ENCODE data around the gene MBD2.

DNA sequence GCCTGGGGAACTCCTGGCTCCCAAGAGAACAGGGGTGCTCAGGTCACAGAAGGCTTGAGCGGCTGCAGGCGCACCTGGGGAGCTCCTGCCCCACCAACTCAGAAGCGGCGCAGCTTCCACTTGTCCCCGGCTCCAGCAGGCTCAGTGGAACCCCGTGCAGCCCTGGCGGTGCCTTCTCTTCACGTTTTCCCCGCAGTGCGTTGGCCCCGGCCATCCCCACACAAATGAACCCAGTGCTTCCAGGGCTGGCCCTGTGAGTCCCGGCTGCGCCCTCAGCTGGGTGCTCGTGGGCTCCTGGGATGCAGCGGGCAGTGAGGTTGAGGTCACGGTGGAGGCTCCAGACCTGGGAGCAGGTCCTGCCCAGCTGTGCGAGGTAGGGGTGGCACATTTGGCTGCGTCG lies 17.9 kb upstream of the MBD2 start:
- TF ChIP-seq POLR2AphosphoS5 (IDR thresholded peaks at IDR 0.05; ENCODE audit: low read depth, low read length) (no peak), POLR2A (IDR thresholded peaks at IDR 0.05; ENCODE audit: low read depth, low read length) (no peak), TAF1 (IDR thresholded peaks at IDR 0.05; ENCODE audit: borderline replicate concordance, low read depth, low read length) (no peak)

All from GM12892 (cell line).